Myocyte (in vitro differentiated cells): ENCODE data around the gene DGLUCY. TPM values are rescaled to one million over a fixed set of nuclear protein-coding genes. Genes with fewer than 3 reads are reported as not detected.
"Not testable (repeated sequence)": the region's sequence is repeated elsewhere in the genome, so short reads cannot be mapped to it uniquely, and the experiment has no call there.

Experiments used
- DNase-seq: peaks from one replicate; pipeline ENCODE4 v3.0.0-alpha.2; 2012; ENCODE audit warnings: low read depth
- total RNA-seq: library from RNA; depleted of rRNA; stranded (reverse); fragments of >200 nt; gene quantifications from 2 replicates; pipeline ENCODE4 v1.2.3, GENCODE V29; 2014

DGLUCY gene
- total RNA-seq, 1 donor from 2014 or later = 81.7 TPM

- DNase-seq = no peak
These were observed 88.5 kb downstream of the DGLUCY start for GRCh38 chr14:91202234-91202974.

GRCh38 chr14:91204657-91205056 is 90.8 kb downstream of the DGLUCY start:
- DNase-seq = no peak

GRCh38 chr14:91205459-91205858 is 91.6 kb downstream of the DGLUCY start:
- no peak for DNase-seq

GRCh38 chr14:91207008-91207407 is 93.1 kb downstream of the DGLUCY start:
- no peak for DNase-seq

GRCh38 chr14:91211017-91211416 is 97.1 kb downstream of the DGLUCY start:
- no peak for DNase-seq

- DNase-seq = no peak
These were observed 100.4 kb downstream of the DGLUCY start for GRCh38 chr14:91214306-91214705.

- no peak for DNase-seq
These were observed 101.5 kb downstream of the DGLUCY start for GRCh38 chr14:91215381-91215780.

- DNase-seq = no peak
These were observed 102.9 kb downstream of the DGLUCY start for GRCh38 chr14:91216731-91217226.

- DNase-seq = no peak
These were observed 104.1 kb downstream of the DGLUCY start for GRCh38 chr14:91218014-91218413.

GRCh38 chr14:91219517-91220389 is 105.9 kb downstream of the DGLUCY start:
- DNase-seq = no peak

GRCh38 chr14:91220581-91221000 is 106.7 kb downstream of the DGLUCY start:
- DNase-seq = no peak

- DNase-seq = no peak
These were observed 107.4 kb downstream of the DGLUCY start for GRCh38 chr14:91221270-91221669.

GRCh38 chr14:91223028-91223783 is 109.3 kb downstream of the DGLUCY start:
- DNase-seq = peak; percentile 74

- DNase-seq = no peak
These were observed 111.2 kb downstream of the DGLUCY start for GRCh38 chr14:91225025-91225424.

- DNase-seq = not testable (repeated sequence)
These were observed 112.5 kb downstream of the DGLUCY start for GRCh38 chr14:91226360-91226759.

- no peak for DNase-seq
These were observed 113.3 kb downstream of the DGLUCY start for GRCh38 chr14:91227183-91227628.

GRCh38 chr14:91228112-91229004 is 114.5 kb downstream of the DGLUCY start:
- DNase-seq = peak; percentile 52

- no peak for DNase-seq
These were observed 115.1 kb downstream of the DGLUCY start for GRCh38 chr14:91229005-91229382.

GRCh38 chr14:91229743-91230200 is 115.9 kb downstream of the DGLUCY start:
- peak; percentile 35 for DNase-seq

- DNase-seq = no peak
These were observed 116.6 kb downstream of the DGLUCY start for GRCh38 chr14:91230397-91231035.
